Fibroblast of mammary gland (primary cell): ENCODE data around the gene AFP.
A peak's percentile ranks its signal among the peaks of the same experiment; 100 is the strongest.

Experiments used
- DNase-seq: peaks from one replicate; pipeline ENCODE4 v3.0.0-alpha.2; 2010; ENCODE audit warnings: low read depth
- H3K4me3 ChIP-seq: 2 replicates; pipeline ENCODE4 v1.5.1; 2011; ENCODE audit warnings: low read depth, mild to moderate bottlenecking, low read length, moderate library complexity; ENCODE audit not compliant: control insufficient read depth
- TF ChIP-seq, protein P1 (sequence below): conservative IDR thresholded peaks from 2 replicates; pipeline ENCODE4 v1.5.1; 2011; ENCODE audit warnings: low read depth, low read length, inconsistent platforms; ENCODE audit not compliant: control insufficient read depth, insufficient read depth

Gene AFP

DNA sequence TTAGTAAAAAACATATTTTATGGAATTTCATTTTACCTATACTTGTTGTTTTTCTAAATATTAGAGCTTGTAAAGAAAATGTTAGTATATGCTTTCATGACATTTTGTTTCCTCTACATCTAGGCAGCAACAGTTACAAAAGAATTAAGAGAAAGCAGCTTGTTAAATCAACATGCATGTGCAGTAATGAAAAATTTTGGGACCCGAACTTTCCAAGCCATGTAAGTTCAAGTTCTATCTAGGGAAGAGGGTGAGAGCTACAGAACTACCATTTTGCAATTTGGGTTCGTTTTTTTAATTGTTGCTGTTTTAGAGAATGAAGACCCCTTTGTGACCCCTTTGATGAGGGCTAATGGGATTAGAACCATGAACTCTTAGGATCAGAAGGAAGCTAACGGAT lies 7.2 kb downstream of the AFP start:
- no peak overlapping the region for H3K4me3 ChIP-seq
- TF ChIP-seq, protein P1, sequence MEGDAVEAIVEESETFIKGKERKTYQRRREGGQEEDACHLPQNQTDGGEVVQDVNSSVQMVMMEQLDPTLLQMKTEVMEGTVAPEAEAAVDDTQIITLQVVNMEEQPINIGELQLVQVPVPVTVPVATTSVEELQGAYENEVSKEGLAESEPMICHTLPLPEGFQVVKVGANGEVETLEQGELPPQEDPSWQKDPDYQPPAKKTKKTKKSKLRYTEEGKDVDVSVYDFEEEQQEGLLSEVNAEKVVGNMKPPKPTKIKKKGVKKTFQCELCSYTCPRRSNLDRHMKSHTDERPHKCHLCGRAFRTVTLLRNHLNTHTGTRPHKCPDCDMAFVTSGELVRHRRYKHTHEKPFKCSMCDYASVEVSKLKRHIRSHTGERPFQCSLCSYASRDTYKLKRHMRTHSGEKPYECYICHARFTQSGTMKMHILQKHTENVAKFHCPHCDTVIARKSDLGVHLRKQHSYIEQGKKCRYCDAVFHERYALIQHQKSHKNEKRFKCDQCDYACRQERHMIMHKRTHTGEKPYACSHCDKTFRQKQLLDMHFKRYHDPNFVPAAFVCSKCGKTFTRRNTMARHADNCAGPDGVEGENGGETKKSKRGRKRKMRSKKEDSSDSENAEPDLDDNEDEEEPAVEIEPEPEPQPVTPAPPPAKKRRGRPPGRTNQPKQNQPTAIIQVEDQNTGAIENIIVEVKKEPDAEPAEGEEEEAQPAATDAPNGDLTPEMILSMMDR = no peak
- DNase-seq = no peak

DNA sequence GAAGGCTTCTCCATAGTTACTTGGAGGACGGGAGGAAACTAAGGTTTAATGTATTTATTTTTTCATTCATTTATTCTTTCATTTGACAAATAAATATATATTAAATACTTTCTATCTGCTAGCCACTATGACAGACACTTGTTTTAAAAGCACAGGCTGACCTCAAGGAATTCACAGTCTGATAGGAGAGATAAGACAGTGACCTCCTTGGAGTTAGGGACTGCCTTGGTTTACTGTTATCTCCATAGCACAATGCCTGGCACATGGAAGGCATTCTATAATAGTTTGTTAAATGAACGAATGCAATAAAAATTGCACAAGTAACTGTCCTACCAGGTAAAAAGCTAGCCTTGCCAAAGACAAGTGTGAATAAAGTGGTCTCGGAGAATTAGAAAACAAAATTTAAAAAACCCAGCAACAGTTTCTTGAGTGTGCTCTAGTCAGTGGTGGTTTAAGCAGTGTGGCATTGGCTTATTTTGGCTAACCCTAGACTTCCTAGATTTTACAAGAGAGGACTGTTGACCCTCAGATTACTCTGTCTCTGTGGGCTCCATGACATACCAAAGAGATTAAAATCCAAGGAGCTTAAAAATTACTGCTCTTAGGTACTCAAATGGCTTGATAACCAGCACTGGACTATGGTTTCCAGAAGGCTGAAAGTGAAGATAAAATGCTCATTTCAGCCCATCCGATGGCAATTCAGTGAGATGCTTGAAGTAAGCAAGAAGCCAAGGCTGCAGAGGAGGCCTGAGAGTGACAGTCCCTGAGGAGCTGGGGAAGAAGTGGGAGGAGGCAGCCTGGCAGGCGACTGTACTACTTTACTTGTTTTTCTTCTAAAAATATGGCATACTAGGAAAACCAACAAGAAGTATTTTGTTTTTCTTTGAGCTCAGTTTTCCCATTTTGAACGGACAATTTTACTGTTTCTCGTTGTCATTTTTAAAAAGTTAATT lies 9.6 kb downstream of the AFP start:
- TF ChIP-seq, protein P1 = no peak
- DNase-seq = no peak
- H3K4me3 ChIP-seq = no peak overlapping the region

DNA sequence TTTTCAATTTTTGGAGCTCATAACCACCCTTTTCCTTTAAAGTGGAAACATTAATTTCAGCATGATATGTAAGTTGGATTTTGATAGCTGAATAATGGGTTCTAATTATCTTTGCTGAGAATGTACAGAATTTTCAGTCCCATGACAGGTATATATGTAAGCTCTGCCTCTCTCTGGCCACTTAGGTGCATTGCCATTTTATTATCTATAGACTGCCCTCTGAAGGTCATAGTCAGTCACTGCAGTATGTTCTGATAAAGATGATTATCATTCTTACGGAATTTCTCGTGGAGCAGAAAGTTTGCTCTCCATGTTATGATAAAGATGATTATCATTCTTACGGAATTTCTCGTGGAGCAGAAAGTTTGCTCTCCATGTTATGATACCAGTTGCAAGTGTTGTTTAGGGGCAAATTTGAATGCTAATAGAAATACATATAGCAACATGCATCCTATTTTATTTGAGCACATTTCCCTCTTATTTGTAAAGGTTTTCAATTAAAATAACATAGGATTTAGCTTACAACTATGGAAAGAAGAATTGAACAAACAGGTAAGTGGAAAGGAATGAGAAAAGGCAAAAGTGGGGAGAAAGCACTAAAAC lies 10.4 kb downstream of the AFP start:
- TF ChIP-seq, protein P1 = peak; percentile 88
- DNase-seq = peak; percentile 70
- H3K4me3 ChIP-seq = no peak overlapping the region

DNA sequence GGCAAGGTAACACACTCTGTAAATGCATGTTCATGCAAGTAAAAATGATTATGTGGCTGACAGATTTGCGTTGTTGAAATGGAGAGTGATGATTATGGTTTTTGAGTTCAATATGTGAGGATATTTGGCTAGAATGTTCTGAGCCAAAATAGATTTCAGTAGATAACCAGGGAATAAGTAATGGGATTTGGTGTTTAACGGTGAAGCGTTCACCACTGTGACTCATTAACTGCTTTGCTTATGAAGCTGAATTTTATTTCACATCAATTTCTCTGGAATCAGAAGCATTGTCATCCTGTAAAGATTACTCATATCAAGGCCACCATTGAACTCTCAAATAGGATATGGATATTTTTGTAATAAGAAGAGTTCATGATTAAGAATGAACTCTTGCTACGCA lies 11.7 kb downstream of the AFP start:
- peak; percentile 74 for DNase-seq
- TF ChIP-seq, protein P1 = no peak
- no peak overlapping the region for H3K4me3 ChIP-seq

DNA sequence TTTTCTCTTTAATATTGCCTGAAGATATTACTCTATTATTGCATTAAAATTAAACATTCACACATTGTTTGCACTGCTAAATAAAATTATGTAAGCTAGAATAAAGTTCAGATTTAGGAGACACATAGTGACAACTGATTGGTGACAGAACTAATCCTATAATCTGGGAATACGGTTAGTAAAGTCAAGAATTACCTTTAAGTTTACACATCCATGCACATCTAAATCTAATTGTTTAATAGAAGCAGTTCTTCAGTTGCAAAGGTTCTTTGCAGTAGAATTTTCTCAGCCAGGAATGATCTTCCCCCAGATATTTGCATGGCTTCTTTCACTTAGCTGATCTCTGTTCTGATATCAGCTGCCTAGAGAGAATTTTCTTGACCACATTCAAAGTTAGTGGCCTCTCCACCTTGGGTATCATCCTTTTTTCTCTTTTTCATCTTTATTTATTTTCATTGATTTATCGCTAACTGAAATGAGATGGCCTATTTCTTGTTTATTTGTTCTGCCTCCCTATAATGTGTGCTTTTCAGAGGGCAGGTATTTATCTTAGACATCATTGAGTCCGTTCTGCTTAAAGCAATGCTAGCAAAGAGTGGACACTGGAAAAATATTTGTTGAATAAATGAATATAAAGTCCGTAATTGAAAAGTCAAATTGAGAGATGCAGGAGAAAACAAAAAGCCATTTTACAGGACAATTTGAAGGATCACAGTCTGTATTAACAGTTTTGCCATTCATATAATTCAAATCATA lies 12.6 kb downstream of the AFP start:
- TF ChIP-seq, protein P1 = no peak
- no peak for DNase-seq
- no peak overlapping the region for H3K4me3 ChIP-seq

DNA sequence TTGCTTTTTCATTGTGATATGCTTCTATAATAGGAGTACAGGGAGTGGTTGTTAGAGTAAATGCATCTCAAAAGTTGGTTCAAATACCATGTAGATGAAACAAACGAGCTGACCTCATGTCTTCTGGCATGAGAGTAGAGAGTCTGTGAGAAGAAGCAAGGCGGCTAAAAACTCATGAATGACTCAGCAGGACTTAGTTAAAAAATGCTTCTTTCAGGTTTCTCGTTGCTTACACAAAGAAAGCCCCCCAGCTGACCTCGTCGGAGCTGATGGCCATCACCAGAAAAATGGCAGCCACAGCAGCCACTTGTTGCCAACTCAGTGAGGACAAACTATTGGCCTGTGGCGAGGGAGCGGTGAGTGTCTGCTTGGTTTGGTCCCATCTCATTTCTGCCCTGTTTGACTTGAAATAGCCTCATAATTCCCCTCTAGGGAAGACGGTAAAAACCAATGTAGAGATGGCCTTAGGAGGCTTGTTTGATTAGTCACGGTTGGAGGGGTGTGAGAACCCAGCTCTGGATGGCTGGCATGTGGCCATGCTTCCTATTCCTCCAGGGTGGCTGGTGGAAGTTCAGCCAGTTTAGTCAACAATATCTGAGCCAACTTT lies 14.5 kb downstream of the AFP start:
- DNase-seq = peak; percentile 95
- TF ChIP-seq, protein P1 = no peak
- H3K4me3 ChIP-seq = no peak overlapping the region
